ENCODE measurements around the gene MSI2.

Gene MSI2

DNA sequence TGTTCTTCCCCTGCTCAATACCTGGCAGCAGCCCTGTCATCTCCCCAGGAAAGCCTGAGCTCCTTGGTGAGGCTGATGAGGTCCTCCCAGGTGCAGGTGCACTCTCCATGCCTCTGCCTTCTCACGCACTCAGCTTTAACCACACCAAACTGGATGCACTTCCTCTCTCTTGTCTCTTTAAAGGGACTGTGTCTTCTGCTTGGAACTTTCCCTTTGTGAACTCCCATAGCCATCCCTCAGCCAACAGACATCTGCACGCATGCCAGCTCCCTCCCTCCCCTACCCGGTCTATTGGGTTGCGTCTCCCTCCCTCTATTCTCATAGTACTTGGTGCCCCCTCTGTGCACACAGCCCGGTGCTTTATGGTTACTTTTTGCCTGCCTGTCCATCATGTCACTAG lies 231.2 kb downstream of the MSI2 start:
- DNase-seq (ENCODE audit: low spot score), result no peak
- TF ChIP-seq, protein P1, sequence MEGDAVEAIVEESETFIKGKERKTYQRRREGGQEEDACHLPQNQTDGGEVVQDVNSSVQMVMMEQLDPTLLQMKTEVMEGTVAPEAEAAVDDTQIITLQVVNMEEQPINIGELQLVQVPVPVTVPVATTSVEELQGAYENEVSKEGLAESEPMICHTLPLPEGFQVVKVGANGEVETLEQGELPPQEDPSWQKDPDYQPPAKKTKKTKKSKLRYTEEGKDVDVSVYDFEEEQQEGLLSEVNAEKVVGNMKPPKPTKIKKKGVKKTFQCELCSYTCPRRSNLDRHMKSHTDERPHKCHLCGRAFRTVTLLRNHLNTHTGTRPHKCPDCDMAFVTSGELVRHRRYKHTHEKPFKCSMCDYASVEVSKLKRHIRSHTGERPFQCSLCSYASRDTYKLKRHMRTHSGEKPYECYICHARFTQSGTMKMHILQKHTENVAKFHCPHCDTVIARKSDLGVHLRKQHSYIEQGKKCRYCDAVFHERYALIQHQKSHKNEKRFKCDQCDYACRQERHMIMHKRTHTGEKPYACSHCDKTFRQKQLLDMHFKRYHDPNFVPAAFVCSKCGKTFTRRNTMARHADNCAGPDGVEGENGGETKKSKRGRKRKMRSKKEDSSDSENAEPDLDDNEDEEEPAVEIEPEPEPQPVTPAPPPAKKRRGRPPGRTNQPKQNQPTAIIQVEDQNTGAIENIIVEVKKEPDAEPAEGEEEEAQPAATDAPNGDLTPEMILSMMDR (conservative IDR thresholded peaks at IDR 0.05; ENCODE audit: low read depth), result no peak
- CTCF ChIA-PET, result interaction anchor here (0.7 kb wide), 1 partner anchor 101 kb away, joined by 3 read pairs; no protein-coding TSS in a partner anchor
- no peak overlapping the region for H3K27ac ChIP-seq
- POLR2A ChIA-PET (ENCODE audit: low non-redundant PET), result no interaction called here

DNA sequence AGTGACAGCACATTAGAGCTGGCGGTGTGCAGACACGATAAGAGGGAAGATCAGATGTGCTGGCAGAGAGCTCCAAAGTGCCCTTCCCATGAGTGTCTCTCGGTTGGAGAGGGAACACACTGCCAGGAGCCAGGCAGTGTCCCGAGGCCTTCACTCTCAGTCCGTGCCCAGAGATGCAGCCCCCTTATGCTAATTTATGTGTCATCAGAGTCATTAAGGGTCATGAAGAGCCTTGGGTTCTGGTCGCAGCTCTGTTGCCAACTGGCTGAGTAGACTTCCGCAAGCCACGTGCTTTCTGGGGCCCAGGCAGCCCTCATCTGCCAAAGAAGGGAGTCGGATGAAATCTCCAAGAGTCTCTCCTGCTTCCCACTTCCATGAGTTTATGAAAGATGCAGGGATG lies 232.5 kb downstream of the MSI2 start:
- no peak overlapping the region for H3K27ac ChIP-seq
- TF ChIP-seq, protein P1 (conservative IDR thresholded peaks at IDR 0.05; ENCODE audit: low read depth), result no peak
- POLR2A ChIA-PET (ENCODE audit: low non-redundant PET), result no interaction called here
- no peak for DNase-seq (ENCODE audit: low spot score)
- CTCF ChIA-PET, result no interaction called here

DNA sequence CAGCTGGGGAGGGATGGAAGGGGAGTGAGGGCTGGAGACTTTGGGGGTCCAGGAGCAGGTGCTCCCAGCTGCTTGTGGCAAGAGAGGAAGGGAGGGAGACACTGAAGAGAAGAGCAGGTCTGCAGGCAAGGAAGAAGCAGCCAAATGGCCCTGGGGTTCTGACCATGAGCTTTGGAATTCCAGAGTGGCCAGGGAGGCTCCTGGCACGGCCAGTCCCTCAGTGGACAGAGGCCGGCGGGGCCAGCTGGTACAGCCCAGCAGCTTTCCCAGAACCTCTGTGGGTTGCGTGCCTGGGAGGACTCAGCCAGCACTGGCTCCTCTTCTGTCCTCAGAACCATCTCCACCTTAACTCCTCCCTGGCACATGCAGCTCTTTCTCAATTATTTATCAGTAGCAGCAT lies 233.0 kb downstream of the MSI2 start:
- no peak for DNase-seq (ENCODE audit: low spot score)
- POLR2A ChIA-PET (ENCODE audit: low non-redundant PET), result no interaction called here
- TF ChIP-seq, protein P1 (conservative IDR thresholded peaks at IDR 0.05; ENCODE audit: low read depth), result no peak
- no peak overlapping the region for H3K27ac ChIP-seq
- CTCF ChIA-PET, result no interaction called here

DNA sequence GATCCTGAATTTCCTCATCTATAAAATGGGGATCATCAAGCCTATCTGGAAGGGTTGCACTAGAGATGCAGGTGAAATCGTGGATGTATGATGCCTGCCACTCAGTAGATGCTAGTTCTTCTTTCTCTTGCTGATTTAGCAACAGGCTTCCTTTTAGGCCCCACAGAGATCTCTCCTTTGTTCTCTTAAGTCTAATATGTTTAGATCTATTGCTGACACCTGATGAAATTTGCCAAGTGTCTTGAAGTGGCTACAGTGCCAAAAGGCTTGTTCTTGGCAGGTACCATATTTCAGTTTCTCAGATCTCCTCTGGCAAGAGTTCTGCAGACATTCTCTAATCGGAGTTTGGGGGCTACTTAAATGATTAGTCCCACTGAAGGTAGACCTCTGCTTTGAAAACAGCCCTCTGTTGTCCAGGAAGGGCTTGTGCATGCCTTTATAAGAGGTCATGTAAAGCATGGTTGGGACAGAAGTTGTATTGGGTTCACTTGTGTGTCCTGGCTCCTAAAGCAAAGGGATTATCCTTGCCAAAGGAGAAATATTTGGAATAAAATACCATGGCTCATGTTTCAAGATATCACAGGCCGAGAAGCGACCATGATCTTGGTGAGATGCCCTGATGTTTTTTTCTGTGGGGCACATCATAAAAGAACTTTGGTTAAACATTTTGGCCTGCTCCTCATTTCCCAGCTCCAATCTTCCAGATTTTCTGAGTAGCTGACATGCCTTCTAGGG lies 234.0 kb downstream of the MSI2 start:
- no peak overlapping the region for H3K27ac ChIP-seq
- DNase-seq (ENCODE audit: low spot score), result no peak
- ChIA-PET CTCF (no interaction called here), POLR2A (ENCODE audit: low non-redundant PET) (no interaction called here)
- TF ChIP-seq, protein P1 (conservative IDR thresholded peaks at IDR 0.05; ENCODE audit: low read depth), result no peak

DNA sequence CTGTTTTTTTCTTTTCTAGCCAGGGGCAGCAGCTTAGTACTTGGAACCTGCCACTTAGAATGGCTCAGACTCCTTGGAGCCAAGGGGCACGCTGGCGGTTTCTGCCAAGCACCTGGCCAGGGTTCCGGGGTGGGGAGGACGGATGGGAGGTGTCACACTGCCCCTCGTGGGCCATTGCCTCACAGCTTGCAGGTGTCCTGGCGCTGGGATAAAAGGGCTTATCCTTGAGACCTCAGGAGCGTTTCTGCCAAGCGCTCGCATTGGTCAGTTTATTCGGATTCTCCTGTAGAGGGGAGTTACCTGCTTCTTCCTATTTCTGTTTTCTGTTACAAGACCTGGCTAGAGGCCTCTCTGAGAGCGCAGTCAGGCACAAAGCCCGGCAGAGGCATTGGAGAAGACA lies 234.6 kb downstream of the MSI2 start:
- DNase-seq (ENCODE audit: low spot score), result no peak
- ChIA-PET POLR2A (ENCODE audit: low non-redundant PET) (no interaction called here), CTCF (no interaction called here)
- H3K27ac ChIP-seq, result no peak overlapping the region
- TF ChIP-seq, protein P1 (conservative IDR thresholded peaks at IDR 0.05; ENCODE audit: low read depth), result no peak

DNA sequence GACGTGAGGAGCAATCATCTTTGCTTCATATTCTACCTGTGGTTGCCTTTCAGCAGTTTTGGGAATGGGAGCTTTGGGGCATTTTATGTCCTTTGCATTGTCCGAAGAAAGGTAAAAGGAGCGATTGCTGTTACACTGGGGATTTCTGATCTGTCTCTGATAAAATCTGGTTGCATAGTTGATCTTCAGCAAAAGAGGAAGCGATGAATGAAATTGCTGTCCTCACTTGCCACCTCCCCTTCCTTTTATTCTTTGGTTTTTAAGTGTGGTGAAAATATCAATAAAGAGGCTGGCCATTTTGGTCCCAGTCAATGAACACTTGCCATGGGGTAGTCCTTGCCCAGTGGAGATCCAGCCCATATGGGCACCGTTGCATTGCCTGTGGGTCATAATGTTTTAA lies 236.8 kb downstream of the MSI2 start:
- POLR2A ChIA-PET (ENCODE audit: low non-redundant PET), result no interaction called here
- TF ChIP-seq, protein P1 (conservative IDR thresholded peaks at IDR 0.05; ENCODE audit: low read depth), result no peak
- H3K27ac ChIP-seq, result no peak overlapping the region
- no peak for DNase-seq (ENCODE audit: low spot score)
- CTCF ChIA-PET, result no interaction called here
